NOMO-1 (cell line): ENCODE data around the gene STX1A.
"Not testable (repeated sequence)": the region's sequence is repeated elsewhere in the genome, so short reads cannot be mapped to it uniquely, and the experiment has no call there.

Experiments used
- DNase-seq, 2 experiments: peaks; one replicate each; lab custom pipeline; 2025; ENCODE audit not compliant: unreplicated experiment in 2 of 2; lab: John Stamatoyannopoulos, UW

STX1A gene

DNA sequence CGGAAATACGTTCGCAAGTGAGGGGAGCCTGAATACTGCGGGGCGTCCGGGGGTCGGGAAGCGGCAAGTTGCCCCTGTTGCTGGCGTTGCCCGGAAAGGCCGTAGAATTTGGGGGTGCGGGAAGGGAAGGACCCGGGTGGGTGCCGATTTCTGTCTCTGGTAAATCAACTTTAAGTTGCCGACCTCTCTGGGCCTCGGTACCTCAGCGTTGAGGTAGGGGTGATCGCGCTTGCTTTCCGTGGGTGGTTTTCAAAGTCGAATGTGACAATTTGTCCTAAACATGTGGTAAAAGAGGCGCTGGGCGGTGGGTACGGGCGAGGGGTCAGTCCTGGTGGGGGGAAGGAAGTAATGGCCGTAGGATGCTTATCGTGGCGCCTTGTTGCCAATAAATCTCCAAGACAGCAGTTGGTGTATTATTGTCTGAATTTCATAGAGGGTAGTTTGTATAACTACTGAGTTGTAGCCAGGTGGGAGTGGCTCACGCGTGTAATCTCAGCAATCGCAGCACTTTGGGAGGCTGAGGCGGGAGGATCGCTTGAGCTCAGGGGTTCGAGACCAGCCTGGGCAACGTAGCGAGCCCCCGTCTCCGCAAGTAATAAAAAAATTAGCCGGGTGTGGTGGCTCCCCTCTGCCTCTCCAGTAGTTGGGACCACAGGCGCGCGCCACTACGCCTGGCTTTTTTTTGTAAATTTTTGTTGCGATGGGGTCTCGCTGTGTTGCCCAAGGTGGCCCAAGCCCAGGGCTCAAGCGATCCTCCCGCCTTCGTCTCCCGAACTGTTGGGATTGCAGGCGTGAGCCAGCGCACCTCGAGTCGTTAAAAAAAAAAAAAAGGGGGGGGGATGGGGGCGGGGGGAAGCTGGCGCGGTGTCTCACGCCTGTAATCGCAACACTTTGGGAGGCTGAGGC is 35.4 kb downstream of the STX1A start:
- DNase-seq: peak in 1 of 2 experiments; percentile 70

DNA sequence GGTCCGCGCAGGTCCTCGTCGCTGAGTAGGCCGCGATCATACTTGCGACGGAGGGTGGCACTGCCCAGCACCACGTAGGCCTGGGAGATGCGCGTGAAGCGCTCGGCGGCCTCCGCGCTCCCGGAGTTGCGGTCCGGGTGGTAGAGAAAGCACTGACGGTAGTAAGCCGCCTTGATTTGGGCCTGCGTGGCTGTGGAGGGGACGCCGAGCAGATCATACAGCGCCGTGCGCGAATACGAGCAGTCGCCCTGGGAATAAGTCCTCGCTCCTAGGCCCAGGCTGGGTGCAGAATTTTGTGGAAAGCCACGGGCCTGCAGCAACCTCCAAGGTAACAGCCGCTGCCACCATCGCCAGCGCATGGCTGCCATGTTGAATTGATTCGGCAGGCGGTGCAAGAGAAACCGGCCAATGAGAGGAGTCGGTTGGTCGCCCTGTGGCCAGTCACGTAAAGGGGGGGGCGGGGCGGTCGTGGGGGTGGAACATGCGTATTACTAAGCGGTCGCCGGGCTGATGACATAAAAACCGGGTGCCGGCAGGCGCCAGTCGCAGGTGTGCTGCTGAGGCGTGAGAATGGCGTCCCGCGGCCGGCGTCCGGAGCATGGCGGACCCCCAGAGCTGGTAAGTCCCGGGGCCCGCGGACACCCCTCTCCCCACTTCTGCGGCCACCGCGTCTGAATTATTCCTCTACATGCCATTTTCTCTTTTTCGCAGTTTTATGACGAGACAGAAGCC is 36.2 kb downstream of the STX1A start, which contains the start of the genes BUD23 and DNAJC30:
Gene BUD23, plus strand, starts transcription at position 542 of the 732 bp plus-strand sequence. Its CDS starts 29 bp downstream, at position 571.
Gene DNAJC30, minus strand, starts transcription at position 398 of the 732 bp plus-strand sequence. Its CDS starts 30 bp downstream, at position 368.
- peak; percentile 100 for DNase-seq

DNA sequence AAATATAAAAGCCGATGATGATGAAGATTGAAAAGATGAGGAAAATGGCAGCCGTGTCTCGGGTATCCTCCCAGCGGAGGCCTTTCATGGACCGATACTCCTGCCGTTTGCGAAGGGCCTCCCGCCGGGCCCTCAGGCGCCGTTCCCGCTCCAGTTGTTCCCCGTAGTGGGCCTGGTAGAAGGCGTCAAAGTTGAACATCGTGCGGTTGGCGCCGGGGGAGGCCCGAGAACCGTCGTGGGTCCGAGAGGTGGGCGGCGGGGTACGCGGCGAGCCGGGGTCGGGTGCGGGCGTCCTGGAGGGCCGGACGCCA is 36.8 kb downstream of the STX1A start:
- DNase-seq: no peak

DNA sequence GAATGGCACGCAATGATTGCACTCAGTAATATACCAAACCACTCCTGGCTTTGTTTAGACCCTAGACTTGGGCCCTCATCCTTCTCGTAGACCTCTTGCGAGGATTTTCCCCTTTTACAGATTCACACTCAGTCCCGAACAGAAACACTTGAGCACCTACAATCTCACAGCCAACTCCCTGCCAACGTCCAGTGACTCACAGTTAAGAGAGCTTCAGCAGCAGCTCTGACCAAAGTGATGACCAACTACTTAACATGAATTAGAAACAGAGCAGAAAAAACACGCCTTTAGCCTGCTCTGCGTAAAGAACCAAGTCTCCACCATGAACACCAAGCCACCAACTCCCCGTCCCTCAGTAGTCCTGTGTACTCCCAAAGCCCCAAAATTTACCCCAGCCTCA is 38.4 kb downstream of the STX1A start:
- no peak for DNase-seq

DNA sequence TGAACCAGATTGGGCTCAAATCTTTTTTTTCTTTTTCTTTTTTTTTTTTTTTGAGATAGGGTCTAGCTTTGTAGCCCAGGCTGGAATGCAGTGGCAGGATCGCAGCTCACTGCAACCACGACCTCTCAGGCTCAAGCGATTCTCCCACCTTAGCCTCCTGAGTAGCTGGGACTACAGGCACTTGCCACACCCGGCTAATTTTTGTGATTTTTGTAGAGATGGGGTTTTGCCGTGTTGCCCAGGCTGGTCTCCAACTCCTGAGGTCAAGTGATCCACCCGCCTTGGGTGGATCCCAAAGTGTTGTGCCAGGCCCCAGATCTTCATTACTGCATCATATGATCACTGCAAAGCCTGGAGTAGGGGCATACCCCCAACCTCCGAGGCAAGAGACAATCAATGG is 39.0 kb downstream of the STX1A start:
- no peak for DNase-seq

GRCh38 chr7:73679709-73680108 is 39.8 kb downstream of the STX1A start:
- no peak for DNase-seq

- no peak for DNase-seq
Measured at GRCh38 chr7:73678862-73679261, 40.6 kb downstream of the STX1A start.

GRCh38 chr7:73676062-73676461 is 43.4 kb downstream of the STX1A start:
- not testable (repeated sequence) for DNase-seq

GRCh38 chr7:73674468-73675124 is 44.9 kb downstream of the STX1A start:
- no peak for DNase-seq

DNA sequence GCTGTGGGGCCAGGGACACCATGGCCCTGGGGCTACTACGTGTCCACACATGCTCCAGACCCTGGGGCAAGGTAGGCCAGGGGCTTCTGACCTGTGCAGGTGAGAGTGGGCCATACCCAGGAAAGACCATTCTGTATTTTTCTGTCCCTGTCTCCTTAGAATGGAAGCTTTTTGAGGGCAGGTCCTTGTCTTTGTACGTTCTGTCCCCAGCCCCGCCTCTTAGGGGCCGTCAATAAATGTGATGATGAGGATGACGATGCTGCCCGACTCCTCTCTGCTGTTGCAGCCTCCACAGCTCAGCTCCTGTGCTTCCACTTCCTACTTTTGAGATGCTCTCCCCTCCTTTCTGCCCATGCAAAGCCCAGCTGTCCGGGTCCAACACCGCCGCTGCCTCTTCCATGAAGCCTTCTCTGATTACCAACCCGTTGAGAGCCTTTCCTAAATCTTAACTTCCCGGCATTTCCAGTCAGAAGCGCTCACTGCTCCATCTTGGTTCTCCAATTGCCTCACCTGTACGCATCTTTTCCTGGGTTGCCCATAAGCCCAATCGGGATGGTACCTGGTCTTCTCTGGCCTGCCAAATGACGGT is 47.5 kb downstream of the STX1A start:
- DNase-seq: no peak

GRCh38 chr7:73671322-73671661 is 48.2 kb downstream of the STX1A start:
- no peak for DNase-seq

GRCh38 chr7:73669858-73670385 is 49.5 kb downstream of the STX1A start:
- DNase-seq: no peak

- no peak for DNase-seq
Measured at GRCh38 chr7:73669288-73669701, 50.2 kb downstream of the STX1A start.

- no peak for DNase-seq
Measured at GRCh38 chr7:73668886-73669230, 50.6 kb downstream of the STX1A start.

- no peak for DNase-seq
Measured at GRCh38 chr7:73668103-73668885, 51.2 kb downstream of the STX1A start.

DNA sequence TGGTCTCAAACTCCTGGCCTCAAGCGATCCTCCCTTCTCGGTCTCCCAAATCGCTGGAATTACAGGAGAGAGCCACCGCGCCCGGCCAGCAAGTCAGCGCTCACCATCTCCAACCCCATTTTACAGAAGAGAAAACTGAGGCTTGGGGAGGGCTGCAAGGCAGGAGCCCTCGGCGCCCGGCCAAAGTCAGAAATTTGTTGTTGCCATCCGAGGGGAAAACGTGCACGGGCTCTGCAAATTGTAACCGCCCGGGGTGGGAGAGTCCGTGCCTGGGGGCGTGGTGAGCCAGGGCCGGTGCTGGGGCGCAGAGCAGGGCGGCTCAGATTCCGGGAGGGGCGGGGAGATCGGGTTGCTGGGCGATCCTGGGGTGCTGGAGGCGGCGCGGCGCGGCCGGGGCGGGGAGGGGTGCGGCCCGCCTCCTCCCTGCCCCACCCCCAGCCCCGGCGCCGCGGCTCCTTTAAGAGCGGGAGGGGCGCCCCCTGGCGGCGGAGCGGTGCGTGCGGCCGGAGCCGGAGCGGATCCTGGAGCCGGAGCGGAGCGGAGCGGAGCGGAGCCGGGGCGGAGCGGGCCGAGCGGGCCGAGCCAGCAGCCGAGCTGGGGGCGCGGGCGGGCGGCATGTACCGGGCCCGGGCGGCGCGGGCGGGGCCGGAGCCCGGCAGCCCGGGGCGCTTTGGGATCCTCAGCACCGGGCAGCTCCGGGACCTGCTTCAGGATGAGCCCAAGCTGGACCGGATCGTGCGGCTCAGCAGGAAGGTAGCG is 51.9 kb downstream of the STX1A start, which contains the start of gene VPS37D:
Gene VPS37D, plus strand, starts transcription at position 488 of the 759 bp plus-strand sequence. Its CDS starts 128 bp downstream, at position 616.
- peak; percentile 95 to 100 for DNase-seq

DNA sequence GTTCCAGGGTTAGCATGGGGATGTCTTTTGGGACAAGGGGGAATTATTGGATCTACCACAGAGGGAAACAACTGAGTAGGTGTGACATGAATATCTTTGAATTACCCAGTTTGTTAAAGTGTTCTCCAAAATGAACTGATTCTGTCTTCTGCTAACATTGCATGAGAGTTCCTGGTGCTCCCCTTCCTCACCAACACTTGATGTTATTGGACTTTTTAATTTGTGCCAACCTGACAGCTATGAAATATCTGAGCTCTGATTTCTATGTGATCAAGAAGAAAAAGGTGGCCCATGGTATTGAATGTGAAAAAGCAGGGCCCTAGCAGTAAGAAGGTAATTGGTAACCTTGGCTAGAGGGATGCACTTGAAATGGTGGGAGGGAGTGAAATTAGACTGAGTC is 56.4 kb downstream of the STX1A start:
- no peak for DNase-seq

- not testable (repeated sequence) for DNase-seq
Measured at GRCh38 chr7:73660594-73660993, 58.9 kb downstream of the STX1A start.

DNA sequence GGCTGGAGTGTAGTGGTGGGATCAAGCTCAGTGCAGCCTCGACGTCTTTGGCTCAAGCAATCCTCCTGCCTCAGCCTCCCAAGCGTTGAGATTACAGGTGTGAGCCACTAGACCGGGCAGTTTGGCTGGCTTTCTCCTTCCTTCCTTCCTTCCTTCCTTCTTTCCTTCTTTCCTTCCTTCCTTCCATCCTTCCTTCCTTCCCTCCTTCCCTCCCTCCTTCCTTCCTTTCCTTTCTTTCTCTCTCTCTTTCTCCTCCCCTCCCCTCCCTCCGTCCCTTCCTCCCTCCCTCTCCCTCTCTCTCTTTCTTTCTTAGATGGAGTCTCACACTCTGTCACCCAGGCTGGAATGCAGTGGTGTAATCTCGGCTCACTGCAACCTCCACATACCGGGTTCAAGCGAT is 59.5 kb downstream of the STX1A start:
- no peak for DNase-seq
